Ecto neural progenitor cell (in vitro differentiated cells): ENCODE results near the gene HAO1.
"Not testable (repeated sequence)": the region's sequence is repeated elsewhere in the genome, so short reads cannot be mapped to it uniquely, and the experiment has no call there.

ENCODE experiments used
- DNase-seq: peaks from one replicate; pipeline ENCODE4 v3.0.0-alpha.2; 2018; ENCODE audit warnings: low spot score

The HAO1 gene

DNA sequence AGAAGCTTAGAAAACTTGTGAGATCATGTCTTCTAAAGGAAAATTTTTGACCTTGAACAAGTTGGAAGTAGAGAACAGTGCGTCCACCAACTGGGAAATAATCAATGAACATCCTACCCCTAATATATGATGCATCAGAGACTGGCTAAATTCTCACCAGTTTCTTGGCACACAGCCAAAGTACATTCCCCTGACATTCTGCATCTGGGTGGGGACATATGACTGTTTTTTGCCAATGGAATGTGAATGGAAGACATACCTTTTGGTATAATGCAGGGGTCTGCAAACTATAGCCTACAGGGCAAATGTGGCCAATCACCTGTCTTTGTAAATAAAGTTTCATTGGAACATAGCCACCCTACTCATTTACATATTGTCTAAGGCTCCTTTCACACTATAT, 84.7 kb downstream of the HAO1 start:
- no peak for DNase-seq

DNA sequence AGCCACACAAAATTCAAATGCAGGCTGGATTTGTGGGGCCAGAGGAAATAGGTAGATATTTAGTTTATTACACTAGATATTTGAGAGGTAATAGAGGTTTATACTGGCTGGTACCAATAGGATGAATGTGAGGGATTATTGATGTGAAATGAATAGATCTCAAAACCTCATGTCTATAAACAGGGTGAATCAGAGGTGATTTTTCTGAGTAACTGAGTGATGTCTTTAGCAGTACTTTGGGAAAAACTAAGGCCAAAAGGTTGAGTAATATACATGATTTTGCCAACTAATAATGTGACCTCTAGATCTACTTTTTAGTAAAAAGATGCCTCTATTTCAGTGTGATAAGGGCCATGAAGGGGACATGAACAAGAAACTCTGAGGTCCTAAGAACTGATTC, 86.8 kb downstream of the HAO1 start:
- DNase-seq: no peak

- no peak for DNase-seq
Observed at GRCh38 chr20:7850775-7851490, 89.3 kb downstream of the HAO1 start.

- no peak for DNase-seq
Observed at GRCh38 chr20:7849675-7850074, 90.6 kb downstream of the HAO1 start.

DNA sequence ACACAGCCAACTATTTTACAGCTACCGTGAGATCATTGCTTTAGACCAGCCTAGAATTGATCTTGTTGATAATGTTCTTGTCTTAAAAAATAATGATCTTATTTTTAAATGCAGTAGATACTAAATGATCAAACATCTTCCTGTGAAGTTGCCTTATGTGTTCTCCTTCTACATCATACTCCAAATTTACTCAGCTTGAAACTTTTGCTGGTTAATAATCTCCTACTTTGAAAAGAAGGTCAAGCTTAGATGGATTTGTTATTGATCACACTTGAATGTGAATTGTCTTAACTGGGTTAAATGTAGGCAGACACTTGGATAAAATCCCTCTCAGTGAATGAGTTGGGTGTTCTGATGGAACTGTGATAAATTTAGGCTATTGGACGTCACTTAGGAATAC, 91.9 kb downstream of the HAO1 start:
- DNase-seq: no peak

- DNase-seq: no peak
Observed at GRCh38 chr20:7843613-7844012, 96.6 kb downstream of the HAO1 start.

DNA sequence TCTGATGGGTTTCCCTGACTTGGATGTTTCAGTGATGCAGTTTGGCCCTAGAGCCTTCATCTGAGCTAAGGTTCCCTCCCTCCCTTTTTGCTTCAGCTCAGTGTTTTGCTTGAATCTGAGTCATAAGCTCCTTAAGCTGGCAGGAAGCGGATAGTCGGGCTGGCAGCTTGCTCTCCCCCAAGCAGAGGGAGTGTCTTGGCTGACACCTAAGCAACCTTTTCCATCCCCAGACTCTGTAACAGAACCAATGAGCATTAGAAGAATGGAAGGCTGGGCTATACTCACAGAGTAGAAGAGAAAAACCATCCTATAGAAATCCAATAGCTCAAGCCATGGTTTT, 98.3 kb downstream of the HAO1 start:
- DNase-seq: no peak

- DNase-seq: no peak
Observed at GRCh38 chr20:7841291-7841970, 98.8 kb downstream of the HAO1 start.

GRCh38 chr20:7836076-7836475, 104.2 kb downstream of the HAO1 start:
- no peak for DNase-seq

- DNase-seq: not testable (repeated sequence)
Observed at GRCh38 chr20:7834441-7834840, 105.8 kb downstream of the HAO1 start.
